Heart left ventricle (tissue), 16 donors: ENCODE data around the gene CFAP54. TPM values are rescaled to one million over a fixed set of nuclear protein-coding genes. Genes with fewer than 3 reads are reported as not detected.

Source experiments
- ATAC-seq, 4 donors: fragments of 200-7000 bp; cut with Tn5 transposase; one replicate each; pipeline ENCODE4 v1.9.1; 2020 to 2022; ENCODE audit warnings: moderate library complexity in 4 of 4, mild to moderate bottlenecking in 3 of 4, moderate number of reproducible peaks in 1 of 4
- DNase-seq, 5 donors: peaks; one replicate each; pipeline ENCODE4 v3.0.0-alpha.2; 2020
- H3K27ac ChIP-seq, 12 donors: fragments of 200-600 bp; sonication (generic) in 4 of 12; one replicate each; pipeline versions ENCODE4 v1.5.0 to v1.8.0; 2016 to 2022; ENCODE audit warnings: mild to moderate bottlenecking in 2 of 12
- H3K27me3 ChIP-seq, 9 donors: fragments of 200-600 bp; sonication (generic) in 2 of 9; one replicate each; pipeline versions ENCODE4 v1.5.1 to v1.8.0; 2016 to 2022; ENCODE audit warnings: mild to moderate bottlenecking in 3 of 9
- H3K36me3 ChIP-seq, 9 donors: fragments of 200-600 bp; sonication (generic) in 2 of 9; one replicate each; pipeline versions ENCODE4 v1.5.0 to v1.8.0; 2018 to 2022; ENCODE audit warnings: mild to moderate bottlenecking in 2 of 9
- H3K4me1 ChIP-seq, 12 donors: fragments of 200-600 bp; sonication (generic) in 4 of 12; one replicate each; pipeline versions ENCODE4 v1.5.0 to v1.8.0; 2016 to 2022; ENCODE audit warnings: mild to moderate bottlenecking in 3 of 12
- H3K4me3 ChIP-seq, 12 donors: fragments of 200-600 bp; sonication (generic) in 4 of 12; one replicate each; pipeline versions ENCODE4 v1.5.0 to v1.8.0; 2017 to 2022; ENCODE audit warnings: mild to moderate bottlenecking in 9 of 12, moderate library complexity in 4 of 12
- H3K9me3 ChIP-seq, 12 donors: fragments of 200-600 bp; sonication (generic) in 4 of 12; one replicate each; pipeline versions ENCODE4 v1.5.0 to v1.8.0; 2016 to 2022; ENCODE audit warnings: mild to moderate bottlenecking in 1 of 12
- POLR2A ChIP-seq, 2 donors: fragments of 450-650 bp; IDR thresholded peaks; one replicate each; pipeline ENCODE4 v1.6.1; 2017; ENCODE audit warnings: antibody characterized with exemption in 2 of 2, mild to moderate bottlenecking in 2 of 2, moderate library complexity in 2 of 2
- WGBS, 4 donors: extraction: QIAGEN DNeasy Blood & Tissue Kit in 2 of 4; methylation state at CpG; one replicate each; pipeline versions ENCODE4 v1.1.5 to v1.1.7; 2013 to 2018; 5-methylcytosine and 5-hydroxymethylcytosine counted together
- intact Hi-C, 10 donors: fragments of 100-400 bp; cut with DNase I; formaldehyde crosslinking; loops; one replicate each; pipeline versions ENCODE4 v1.11.1 to v1.14.2; 2022
- polyA plus RNA-seq, 2 donors: library from polyadenylated mRNA; stranded (reverse); fragments of 200-250 nt; gene quantifications; one replicate each; pipeline ENCODE4 v1.2.3, GENCODE V29; 2013
- total RNA-seq, 9 donors: library from RNA; depleted of rRNA in 2 of 9; stranded (reverse); fragments of >200 nt in 2 of 9; fragmentation: NEBNext Ultra II Directional in 3 of 9; extraction: Animal tissue kit (Norgen Biotek cat#: 25700) in 3 of 9; gene quantifications; one replicate each; pipeline versions ENCODE4 v1.1.0 to v1.2.4, GENCODE V29; 2016 to 2023
- TF ChIP-seq, protein P1 (sequence below), 12 donors: fragments of 200-600 bp; sonication (generic) in 4 of 12; IDR thresholded peaks; one replicate each; pipeline versions ENCODE4 v1.5.0 to v1.8.0; 2018 to 2022; ENCODE audit warnings: antibody characterized with exemption in 12 of 12, mild to moderate bottlenecking in 5 of 12
- donor health status: ischemic (EF 13 %, LVEDD 7.1; RV severe dilation, severe dysfunction).
- donor health status: healthy with polysubstance abuse.
- donor health status: DM: no; HTN: yes; CAD: no.
- donor health status: DM: no; HTN: no; CAD: no.
- donor health status: ischemic (EF 25% LVEDD 6.9; RV normal size, moderate dysfunction).
- donor health status: ischemic (EF 25% LVEDD 5.7; RV mildly dilated, moderate dysfunction).
- donor health status: healthy.
- donor health status: DM: yes; HTN: yes; CAD: no.
- donor health status: ischemic (EF 35%, LVEDD 5.7; RV mildly dilated, moderate dysfunction).
- donor health status: nonischemic (EF 11% LVEDD 7.7; RV severe dilation, severe dysfunction).
- donor health status: DM: yes; HTN: yes; CAD: no.
- donor health status: PGD.
- donor health status: ischemic (EF 29% LVEDD 5.4; RV normal size, mild dysfunction).
- donor health status: nonischemic (EF 23%, LVEDD 6.1; RV moderate dilation, normal function).

CFAP54 gene
- total and polyA plus RNA-seq, 11 donors = 0.07 to 0.79 (median 0.13) TPM; not detected in 1

DNA sequence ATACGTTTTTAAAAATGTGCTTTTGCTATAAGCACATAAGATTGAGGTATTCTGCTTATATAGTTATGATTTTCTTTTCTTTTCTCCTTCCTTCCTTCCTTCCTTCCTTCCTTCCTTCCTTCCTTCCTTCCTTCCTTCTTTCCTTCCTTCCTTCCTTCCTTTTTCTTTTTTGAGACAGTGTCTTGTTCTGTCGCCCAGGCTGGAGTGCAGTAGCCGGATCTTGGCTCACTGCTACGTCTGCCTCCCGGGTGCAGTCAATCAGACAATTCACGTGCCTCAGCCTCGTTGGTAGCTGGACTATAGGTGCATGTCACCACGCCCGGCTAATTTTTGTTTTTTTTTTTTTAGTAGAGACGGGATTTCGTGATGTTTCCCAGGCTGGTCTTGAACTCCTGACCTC is 5.8 kb downstream of the CFAP54 start:
- TF ChIP-seq POLR2A (IDR thresholded peaks at IDR 0.05) = no peak
- TF ChIP-seq, protein P1, sequence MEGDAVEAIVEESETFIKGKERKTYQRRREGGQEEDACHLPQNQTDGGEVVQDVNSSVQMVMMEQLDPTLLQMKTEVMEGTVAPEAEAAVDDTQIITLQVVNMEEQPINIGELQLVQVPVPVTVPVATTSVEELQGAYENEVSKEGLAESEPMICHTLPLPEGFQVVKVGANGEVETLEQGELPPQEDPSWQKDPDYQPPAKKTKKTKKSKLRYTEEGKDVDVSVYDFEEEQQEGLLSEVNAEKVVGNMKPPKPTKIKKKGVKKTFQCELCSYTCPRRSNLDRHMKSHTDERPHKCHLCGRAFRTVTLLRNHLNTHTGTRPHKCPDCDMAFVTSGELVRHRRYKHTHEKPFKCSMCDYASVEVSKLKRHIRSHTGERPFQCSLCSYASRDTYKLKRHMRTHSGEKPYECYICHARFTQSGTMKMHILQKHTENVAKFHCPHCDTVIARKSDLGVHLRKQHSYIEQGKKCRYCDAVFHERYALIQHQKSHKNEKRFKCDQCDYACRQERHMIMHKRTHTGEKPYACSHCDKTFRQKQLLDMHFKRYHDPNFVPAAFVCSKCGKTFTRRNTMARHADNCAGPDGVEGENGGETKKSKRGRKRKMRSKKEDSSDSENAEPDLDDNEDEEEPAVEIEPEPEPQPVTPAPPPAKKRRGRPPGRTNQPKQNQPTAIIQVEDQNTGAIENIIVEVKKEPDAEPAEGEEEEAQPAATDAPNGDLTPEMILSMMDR (IDR thresholded peaks at IDR 0.05) = no peak
- no peaks in the 10 kb centered on the region for H3K27me3 ChIP-seq
- H3K27ac ChIP-seq = no peak overlapping the region
- intact Hi-C loops = loop anchor here in 4 of 10 donors (5.0 to 10.0 kb wide), 3 partner anchors 90 to 190 kb away; partner anchors contain the start of gene CDK17 (in 3 of the 4)
- 61 to 75% (median 74%) methylated on average over 11 of the region's 11 CpGs for WGBS, 4 donors
- no peaks in the 10 kb centered on the region for H3K9me3 ChIP-seq
- ATAC-seq (no peak), DNase-seq (no peak)
- H3K4me3 ChIP-seq = no peak overlapping the region
- H3K4me1 ChIP-seq = peaks cover 0 to 7% (median 0%) of the 10 kb centered on the region in 12 donors
- no peaks in the 10 kb centered on the region for H3K36me3 ChIP-seq

DNA sequence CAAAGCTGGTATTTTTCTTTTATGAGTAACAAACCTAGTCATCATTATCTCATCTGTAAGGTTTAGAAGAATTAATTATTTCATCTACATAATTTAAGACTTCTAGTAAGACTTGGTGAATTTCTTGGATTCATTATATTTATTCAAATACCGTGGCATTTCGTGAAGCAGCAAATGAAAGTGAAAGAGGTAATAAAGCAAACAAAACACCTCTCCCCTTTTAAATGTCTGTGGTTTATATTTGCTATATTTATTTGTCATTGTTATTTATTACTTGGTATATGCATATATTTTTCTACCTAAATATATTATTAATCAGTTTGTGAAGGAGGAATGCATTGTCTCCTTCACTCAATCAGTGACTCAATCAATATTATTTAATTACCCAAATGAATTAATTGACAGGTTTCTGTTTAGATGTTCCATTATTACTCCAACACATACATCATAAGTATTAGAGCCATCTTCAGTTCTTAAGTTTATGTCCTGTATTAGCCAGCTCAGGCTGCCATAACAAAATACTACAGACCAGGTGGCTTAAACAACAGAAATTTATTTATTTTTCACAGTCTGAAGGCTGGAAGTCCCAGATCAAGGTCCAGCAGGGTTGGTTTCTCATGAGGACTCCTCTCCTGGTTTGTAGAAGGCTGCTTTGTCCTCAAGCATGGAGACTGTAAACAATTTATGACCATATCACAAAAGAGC is 6.6 kb downstream of the CFAP54 start:
- no peaks in the 10 kb centered on the region for H3K36me3 ChIP-seq
- peak overlapping the region in 1 of 12 donors; percentile 7 for H3K27ac ChIP-seq
- DNase-seq = no peak
- no peaks in the 10 kb centered on the region for H3K9me3 ChIP-seq
- intact Hi-C loops = loop anchor here in 4 of 10 donors (5.0 to 10.0 kb wide), 3 partner anchors 91 to 191 kb away; partner anchors contain the start of gene CDK17 (in 3 of the 4)
- H3K4me1 ChIP-seq = peaks cover 0 to 15% (median 3%) of the 10 kb centered on the region in 12 donors
- TF ChIP-seq POLR2A (IDR thresholded peaks at IDR 0.05) = no peak
- TF ChIP-seq, protein P1 (IDR thresholded peaks at IDR 0.05) = no peak
- H3K4me3 ChIP-seq = no peak overlapping the region
- 56 to 65% (median 63%) methylated on average over 2 of the region's 2 CpGs for WGBS, 4 donors
- no peak for ATAC-seq
- no peaks in the 10 kb centered on the region for H3K27me3 ChIP-seq

DNA sequence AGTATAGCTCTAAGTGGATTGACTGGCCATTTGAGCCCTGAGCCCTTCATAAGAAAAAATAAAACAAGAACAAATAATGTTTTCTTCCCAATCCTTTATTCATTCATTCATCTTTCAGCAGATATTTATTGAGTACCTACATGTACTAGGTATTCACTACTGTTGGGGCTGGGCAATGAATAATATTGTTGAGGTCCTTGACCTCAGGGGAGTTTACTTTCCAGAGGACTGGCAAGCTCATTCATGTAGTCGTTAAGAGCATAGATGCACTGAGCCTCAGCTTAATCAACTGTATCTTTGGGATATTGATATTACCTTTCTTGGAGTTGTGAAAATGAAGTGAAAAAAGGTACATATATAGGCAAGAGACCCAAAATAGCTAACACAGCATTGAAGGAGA is 7.6 kb downstream of the CFAP54 start:
- ATAC-seq = no peak
- intact Hi-C loops = loop anchor here in 4 of 10 donors (5.0 to 10.0 kb wide), 3 partner anchors 92 to 192 kb away; partner anchors contain the start of gene CDK17 (in 3 of the 4)
- H3K27me3 ChIP-seq = no peaks in the 10 kb centered on the region
- H3K4me1 ChIP-seq = peaks cover 0 to 25% (median 12%) of the 10 kb centered on the region in 12 donors
- TF ChIP-seq, protein P1 (IDR thresholded peaks at IDR 0.05) = no peak
- no peak for TF ChIP-seq POLR2A (IDR thresholded peaks at IDR 0.05)
- no peak overlapping the region for H3K27ac ChIP-seq
- no peaks in the 10 kb centered on the region for H3K36me3 ChIP-seq
- 74 to 85% (median 76%) methylated on average over 1 of the region's 1 CpG for WGBS, 4 donors
- no peak for DNase-seq
- H3K4me3 ChIP-seq = no peak overlapping the region
- no peaks in the 10 kb centered on the region for H3K9me3 ChIP-seq

DNA sequence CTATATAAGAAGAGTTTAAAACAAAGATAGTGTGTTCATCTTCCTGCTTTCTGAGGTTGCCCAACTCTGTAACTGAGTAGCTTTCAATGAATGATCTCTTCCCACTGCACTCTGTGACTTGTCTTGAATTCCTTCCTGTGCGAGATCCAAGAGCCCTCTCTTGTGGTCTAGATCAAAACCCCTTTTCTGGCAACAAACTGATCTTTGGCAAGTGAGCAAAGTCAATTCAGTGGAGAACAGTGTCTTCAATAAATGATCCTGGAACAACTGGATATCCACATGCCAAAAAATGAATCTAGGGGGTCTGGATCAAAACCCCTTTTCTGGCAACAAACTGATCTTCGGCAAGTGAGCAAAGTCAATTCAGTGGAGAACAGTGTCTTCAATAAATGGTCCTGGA is 8.5 kb downstream of the CFAP54 start:
- Histone ChIP-seq H3K4me1 (peaks cover 0 to 34% (median 13%) of the 10 kb centered on the region in 12 donors), H3K4me3 (no peak overlapping the region), H3K27ac (no peak overlapping the region), H3K27me3 (no peaks in the 10 kb centered on the region), H3K36me3 (no peaks in the 10 kb centered on the region), H3K9me3 (no peaks in the 10 kb centered on the region)
- 80 to 84% (median 81%) methylated on average over 2 of the region's 2 CpGs for WGBS, 4 donors
- intact Hi-C loops = loop anchor here in 4 of 10 donors (5.0 to 10.0 kb wide), 3 partner anchors 93 to 193 kb away; partner anchors contain the start of gene CDK17 (in 3 of the 4)
- TF ChIP-seq POLR2A (IDR thresholded peaks at IDR 0.05) = no peak
- TF ChIP-seq, protein P1 (IDR thresholded peaks at IDR 0.05) = no peak
- no peak for ATAC-seq
- DNase-seq = no peak
